ENCODE data around the gene PHACTR1. TPM values are rescaled to one million over a fixed set of nuclear protein-coding genes. Genes with fewer than 3 reads are reported as not detected.

Gene PHACTR1
- polyA plus RNA-seq, 1 of the 3 experiments (the other 2 are of a cell fraction) = 0.12 TPM

DNA sequence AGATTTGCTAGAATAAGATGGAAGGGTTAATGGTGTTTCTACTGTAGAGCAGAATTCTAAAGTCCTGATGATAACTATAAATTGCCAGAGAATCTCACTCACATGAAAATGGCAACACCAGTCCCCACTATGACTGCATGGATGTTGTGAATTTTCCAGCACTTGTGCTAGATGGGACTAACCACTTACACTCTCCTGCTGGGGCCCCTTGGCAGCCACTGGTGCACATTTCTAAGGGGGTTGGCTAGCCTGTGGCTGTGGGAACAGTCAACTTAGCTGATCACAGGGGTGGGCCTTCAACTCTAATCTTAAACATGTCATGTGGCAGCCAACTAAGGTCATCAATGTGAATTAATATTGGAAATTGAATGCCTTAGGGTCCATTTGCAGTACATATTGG is 271.2 kb downstream of the PHACTR1 start:
- Histone ChIP-seq H3F3A (replicated peaks; ENCODE audit: insufficient read depth) (no peaks in the 10 kb centered on the region), H3K4me3 (ENCODE audit: low read depth in 2 of 2, low read length in 1 of 2) (no peak overlapping the region), H3K4me1 (ENCODE audit: control insufficient read depth in 1 of 2, insufficient read depth in 2 of 2, low read depth in 1 of 2, low read length in 1 of 2) (no peaks in the 10 kb centered on the region), H4K20me1 (ENCODE audit: insufficient read depth) (no peaks in the 10 kb centered on the region), H3K9me3 (no peaks in the 10 kb centered on the region), H3K4me2 (no peak overlapping the region), H3K9me2 (no peaks in the 10 kb centered on the region), H3K79me2 (ENCODE audit: insufficient read depth) (no peaks in the 10 kb centered on the region), H3K27me3 (ENCODE audit: insufficient read depth) (no peaks in the 10 kb centered on the region), H3K9ac (no peak overlapping the region), H3K36me3 (replicated peaks in 1 of 2; ENCODE audit: control insufficient read depth in 1 of 2, insufficient read depth in 2 of 2, low read length in 1 of 2) (no peaks in the 10 kb centered on the region), H2AFZ (ENCODE audit: low read depth) (no peak overlapping the region), H3K27ac (ENCODE audit: low read depth in 2 of 2, low read length in 1 of 2) (no peak overlapping the region)
- TF ChIP-seq RFX5 (IDR thresholded peaks at IDR 0.05; ENCODE audit: low read length) = no peak
- TF ChIP-seq MXI1 (IDR thresholded peaks at IDR 0.05; ENCODE audit: low read depth, low read length) = no peak
- TF ChIP-seq GATA2 (CRISPR knock-in tag; IDR thresholded peaks at IDR 0.05) = no peak
- no peak for TF ChIP-seq RCOR1 (IDR thresholded peaks at IDR 0.05; ENCODE audit: low read length)
- no peak for TF ChIP-seq EP300 (IDR thresholded peaks at IDR 0.05; ENCODE audit: borderline replicate concordance in 1 of 2, low read depth in 1 of 2, low read length in 1 of 2)
- TF ChIP-seq EZH2phosphoT487 (IDR thresholded peaks at IDR 0.05; ENCODE audit: borderline replicate concordance, low read depth) = no peak
- TF ChIP-seq, protein P1, sequence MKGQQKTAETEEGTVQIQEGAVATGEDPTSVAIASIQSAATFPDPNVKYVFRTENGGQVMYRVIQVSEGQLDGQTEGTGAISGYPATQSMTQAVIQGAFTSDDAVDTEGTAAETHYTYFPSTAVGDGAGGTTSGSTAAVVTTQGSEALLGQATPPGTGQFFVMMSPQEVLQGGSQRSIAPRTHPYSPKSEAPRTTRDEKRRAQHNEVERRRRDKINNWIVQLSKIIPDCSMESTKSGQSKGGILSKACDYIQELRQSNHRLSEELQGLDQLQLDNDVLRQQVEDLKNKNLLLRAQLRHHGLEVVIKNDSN (IDR thresholded peaks at IDR 0.05; ENCODE audit: borderline replicate concordance, low read depth) = no peak
- TF ChIP-seq, protein P2, sequence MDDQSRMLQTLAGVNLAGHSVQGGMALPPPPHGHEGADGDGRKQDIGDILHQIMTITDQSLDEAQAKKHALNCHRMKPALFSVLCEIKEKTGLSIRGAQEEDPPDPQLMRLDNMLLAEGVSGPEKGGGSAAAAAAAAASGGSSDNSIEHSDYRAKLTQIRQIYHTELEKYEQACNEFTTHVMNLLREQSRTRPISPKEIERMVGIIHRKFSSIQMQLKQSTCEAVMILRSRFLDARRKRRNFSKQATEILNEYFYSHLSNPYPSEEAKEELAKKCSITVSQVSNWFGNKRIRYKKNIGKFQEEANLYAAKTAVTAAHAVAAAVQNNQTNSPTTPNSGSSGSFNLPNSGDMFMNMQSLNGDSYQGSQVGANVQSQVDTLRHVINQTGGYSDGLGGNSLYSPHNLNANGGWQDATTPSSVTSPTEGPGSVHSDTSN (IDR thresholded peaks at IDR 0.05) = no peak
- TF ChIP-seq, protein P3, sequence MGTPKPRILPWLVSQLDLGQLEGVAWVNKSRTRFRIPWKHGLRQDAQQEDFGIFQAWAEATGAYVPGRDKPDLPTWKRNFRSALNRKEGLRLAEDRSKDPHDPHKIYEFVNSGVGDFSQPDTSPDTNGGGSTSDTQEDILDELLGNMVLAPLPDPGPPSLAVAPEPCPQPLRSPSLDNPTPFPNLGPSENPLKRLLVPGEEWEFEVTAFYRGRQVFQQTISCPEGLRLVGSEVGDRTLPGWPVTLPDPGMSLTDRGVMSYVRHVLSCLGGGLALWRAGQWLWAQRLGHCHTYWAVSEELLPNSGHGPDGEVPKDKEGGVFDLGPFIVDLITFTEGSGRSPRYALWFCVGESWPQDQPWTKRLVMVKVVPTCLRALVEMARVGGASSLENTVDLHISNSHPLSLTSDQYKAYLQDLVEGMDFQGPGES (IDR thresholded peaks at IDR 0.05; ENCODE audit: low read depth, low read length) = no peak
- no peak for TF ChIP-seq YY1 (IDR thresholded peaks at IDR 0.05; ENCODE audit: low read depth)
- no peak for TF ChIP-seq ELF1 (IDR thresholded peaks at IDR 0.05)
- TF ChIP-seq, protein P4, sequence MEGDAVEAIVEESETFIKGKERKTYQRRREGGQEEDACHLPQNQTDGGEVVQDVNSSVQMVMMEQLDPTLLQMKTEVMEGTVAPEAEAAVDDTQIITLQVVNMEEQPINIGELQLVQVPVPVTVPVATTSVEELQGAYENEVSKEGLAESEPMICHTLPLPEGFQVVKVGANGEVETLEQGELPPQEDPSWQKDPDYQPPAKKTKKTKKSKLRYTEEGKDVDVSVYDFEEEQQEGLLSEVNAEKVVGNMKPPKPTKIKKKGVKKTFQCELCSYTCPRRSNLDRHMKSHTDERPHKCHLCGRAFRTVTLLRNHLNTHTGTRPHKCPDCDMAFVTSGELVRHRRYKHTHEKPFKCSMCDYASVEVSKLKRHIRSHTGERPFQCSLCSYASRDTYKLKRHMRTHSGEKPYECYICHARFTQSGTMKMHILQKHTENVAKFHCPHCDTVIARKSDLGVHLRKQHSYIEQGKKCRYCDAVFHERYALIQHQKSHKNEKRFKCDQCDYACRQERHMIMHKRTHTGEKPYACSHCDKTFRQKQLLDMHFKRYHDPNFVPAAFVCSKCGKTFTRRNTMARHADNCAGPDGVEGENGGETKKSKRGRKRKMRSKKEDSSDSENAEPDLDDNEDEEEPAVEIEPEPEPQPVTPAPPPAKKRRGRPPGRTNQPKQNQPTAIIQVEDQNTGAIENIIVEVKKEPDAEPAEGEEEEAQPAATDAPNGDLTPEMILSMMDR (IDR thresholded peaks at IDR 0.05) = no peak
- no peak for TF ChIP-seq RAD21 (IDR thresholded peaks at IDR 0.05; ENCODE audit: low read length)
- TF ChIP-seq, protein P5, sequence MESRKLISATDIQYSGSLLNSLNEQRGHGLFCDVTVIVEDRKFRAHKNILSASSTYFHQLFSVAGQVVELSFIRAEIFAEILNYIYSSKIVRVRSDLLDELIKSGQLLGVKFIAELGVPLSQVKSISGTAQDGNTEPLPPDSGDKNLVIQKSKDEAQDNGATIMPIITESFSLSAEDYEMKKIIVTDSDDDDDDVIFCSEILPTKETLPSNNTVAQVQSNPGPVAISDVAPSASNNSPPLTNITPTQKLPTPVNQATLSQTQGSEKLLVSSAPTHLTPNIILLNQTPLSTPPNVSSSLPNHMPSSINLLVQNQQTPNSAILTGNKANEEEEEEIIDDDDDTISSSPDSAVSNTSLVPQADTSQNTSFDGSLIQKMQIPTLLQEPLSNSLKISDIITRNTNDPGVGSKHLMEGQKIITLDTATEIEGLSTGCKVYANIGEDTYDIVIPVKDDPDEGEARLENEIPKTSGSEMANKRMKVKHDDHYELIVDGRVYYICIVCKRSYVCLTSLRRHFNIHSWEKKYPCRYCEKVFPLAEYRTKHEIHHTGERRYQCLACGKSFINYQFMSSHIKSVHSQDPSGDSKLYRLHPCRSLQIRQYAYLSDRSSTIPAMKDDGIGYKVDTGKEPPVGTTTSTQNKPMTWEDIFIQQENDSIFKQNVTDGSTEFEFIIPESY (IDR thresholded peaks at IDR 0.05; ENCODE audit: borderline replicate concordance, low read depth) = no peak
- no peak for TF ChIP-seq FOXM1 (IDR thresholded peaks at IDR 0.05; ENCODE audit: low read depth)
- no peak for TF ChIP-seq POLR2AphosphoS5 (IDR thresholded peaks at IDR 0.05; ENCODE audit: low read depth, low read length)
- no peak for TF ChIP-seq NRF1 (IDR thresholded peaks at IDR 0.05; ENCODE audit: low read depth, low read length)
- no peak for TF ChIP-seq TAF1 (IDR thresholded peaks at IDR 0.05; ENCODE audit: borderline replicate concordance, low read depth, low read length)
- TF ChIP-seq FOSL2 (IDR thresholded peaks at IDR 0.05; ENCODE audit: borderline replicate concordance, low read depth) = no peak
- ChIA-PET POLR2A (no interaction called here), CTCF (interaction anchor here (1.0 kb wide), 1 partner anchor 26 kb away, joined by 3 read pairs; no protein-coding TSS in a partner anchor)
- DNase-seq = no peak

Data from SK-N-SH (cell line).